Activated naive CD4-positive, alpha-beta T cell treated with anti-CD3 and anti-CD28 coated beads, Interleukin-2, amount 50 U/mL, for 72 hours (primary cell): ENCODE measurements around the gene CDC14A. TPM values are rescaled to one million over a fixed set of nuclear protein-coding genes. Genes with fewer than 3 reads are reported as not detected.

Experiments used
- ATAC-seq, 2 donors: fragments of 150-1000 bp; cut with Tn5 transposase; 2 replicates each; pipeline ENCODE4 v1.10.0; 2021; ENCODE audit warnings: mild to moderate bottlenecking in 2 of 2, moderate library complexity in 2 of 2
- DNase-seq, 2 donors: peaks; one replicate each; pipeline ENCODE4 v3.0.0; 2021 to 2022; ENCODE audit warnings: low spot score in 2 of 2
- H3K27ac Mint-ChIP-seq, 2 donors: one replicate each; pipeline ENCODE4 v1.8.0; 2022; ENCODE audit warnings: mild to moderate bottlenecking in 2 of 2, mixed read lengths in 2 of 2
- H3K36me3 Mint-ChIP-seq, 2 donors: one replicate each; pipeline ENCODE4 v1.8.0; 2022; ENCODE audit warnings: mixed read lengths in 2 of 2
- H3K9me3 Mint-ChIP-seq, 2 donors: one replicate each; pipeline ENCODE4 v1.8.0; 2022; ENCODE audit warnings: mixed read lengths in 2 of 2
- total RNA-seq, 2 donors: library from RNA; stranded (reverse); gene quantifications; one replicate each; pipeline ENCODE4 v1.2.3, GENCODE V29; 2022

The CDC14A gene
- total RNA-seq, 2 donors from 2014 or later = 13.0 to 16.0 TPM

- H3K9me3 Mint-ChIP-seq = peaks cover 8 to 14% of the 10 kb centered on the region in 2 donors
- H3K27ac Mint-ChIP-seq = peak overlapping the region; percentile 80 to 84
- H3K36me3 Mint-ChIP-seq = peaks cover 27 to 36% of the 10 kb centered on the region in 2 donors
- ATAC-seq (peak; percentile 89 to 92), DNase-seq (no peak)
These were observed 25.5 kb downstream of the CDC14A start for GRCh38 chr1:100377590-100378361.

GRCh38 chr1:100378956-100379355 is 26.6 kb downstream of the CDC14A start:
- DNase-seq = no peak
- H3K9me3 Mint-ChIP-seq = peaks cover 8 to 14% of the 10 kb centered on the region in 2 donors
- H3K27ac Mint-ChIP-seq = no peak overlapping the region
- peaks cover 24 to 31% of the 10 kb centered on the region in 2 donors for H3K36me3 Mint-ChIP-seq
- ATAC-seq = peak in 1 of 2 donors; percentile 23

- ATAC-seq (no peak), DNase-seq (no peak)
- peaks cover 12 to 19% of the 10 kb centered on the region in 2 donors for H3K36me3 Mint-ChIP-seq
- peaks cover 0 to 5% of the 10 kb centered on the region in 2 donors for H3K9me3 Mint-ChIP-seq
- H3K27ac Mint-ChIP-seq = no peak overlapping the region
These were observed 28.3 kb downstream of the CDC14A start for GRCh38 chr1:100380635-100381034.

- ATAC-seq (no peak), DNase-seq (no peak)
- peaks cover 0 to 5% of the 10 kb centered on the region in 2 donors for H3K9me3 Mint-ChIP-seq
- H3K27ac Mint-ChIP-seq = no peak overlapping the region
- H3K36me3 Mint-ChIP-seq = peaks cover 12 to 19% of the 10 kb centered on the region in 2 donors
These were observed 30.4 kb downstream of the CDC14A start for GRCh38 chr1:100382657-100383056.

GRCh38 chr1:100383743-100384405 is 31.6 kb downstream of the CDC14A start:
- Mint-ChIP-seq H3K9me3 (peaks cover 0 to 5% of the 10 kb centered on the region in 2 donors), H3K36me3 (peaks cover 12 to 19% of the 10 kb centered on the region in 2 donors), H3K27ac (no peak overlapping the region)
- ATAC-seq (no peak), DNase-seq (no peak)

GRCh38 chr1:100387209-100387608 is 34.9 kb downstream of the CDC14A start:
- DNase-seq = no peak
- no peaks in the 10 kb centered on the region for H3K9me3 Mint-ChIP-seq
- no peak for ATAC-seq
- H3K36me3 Mint-ChIP-seq = no peaks in the 10 kb centered on the region
- H3K27ac Mint-ChIP-seq = peak overlapping the region; percentile 38 to 75

- no peak for ATAC-seq
- no peak for DNase-seq
- no peaks in the 10 kb centered on the region for H3K9me3 Mint-ChIP-seq
These were observed 35.5 kb downstream of the CDC14A start for GRCh38 chr1:100387657-100388350.

GRCh38 chr1:100390531-100390930 is 38.2 kb downstream of the CDC14A start:
- no peaks in the 10 kb centered on the region for H3K9me3 Mint-ChIP-seq
- H3K27ac Mint-ChIP-seq = no peak overlapping the region
- ATAC-seq (peak; percentile 17 to 49), DNase-seq (no peak)
- peaks cover 0 to 7% of the 10 kb centered on the region in 2 donors for H3K36me3 Mint-ChIP-seq

More at GRCh38 chr1:100387657-100388350, 35.5 kb downstream of the CDC14A start:
- Mint-ChIP-seq H3K27ac (peak overlapping the region in 1 of 2 donors; percentile 75), H3K36me3 (peaks cover 0 to under 1% of the 10 kb centered on the region in 2 donors)

GRCh38 chr1:100391675-100392074 is 39.4 kb downstream of the CDC14A start:
- H3K27ac Mint-ChIP-seq = no peak overlapping the region
- H3K36me3 Mint-ChIP-seq = peaks cover 8 to 11% of the 10 kb centered on the region in 2 donors
- DNase-seq = no peak
- ATAC-seq = peak; percentile 35 to 54
- H3K9me3 Mint-ChIP-seq = no peaks in the 10 kb centered on the region

GRCh38 chr1:100392756-100393155 is 40.5 kb downstream of the CDC14A start:
- Mint-ChIP-seq H3K36me3 (peaks cover 8 to 16% of the 10 kb centered on the region in 2 donors), H3K27ac (peak overlapping the region in 1 of 2 donors; percentile 45), H3K9me3 (no peaks in the 10 kb centered on the region)
- ATAC-seq (no peak), DNase-seq (no peak)

GRCh38 chr1:100394285-100394684 is 42.0 kb downstream of the CDC14A start:
- ATAC-seq (peak; percentile 10 to 13), DNase-seq (no peak)
- Mint-ChIP-seq H3K36me3 (peaks cover 8 to 21% of the 10 kb centered on the region in 2 donors), H3K9me3 (no peaks in the 10 kb centered on the region), H3K27ac (peak overlapping the region in 1 of 2 donors; percentile 52)

- Mint-ChIP-seq H3K27ac (peak overlapping the region in 1 of 2 donors; percentile 85), H3K36me3 (peaks cover 8 to 21% of the 10 kb centered on the region in 2 donors)
These were observed 43.6 kb downstream of the CDC14A start for GRCh38 chr1:100395913-100396312.

GRCh38 chr1:100396651-100397050 is 44.3 kb downstream of the CDC14A start:
- ATAC-seq = peak; percentile 23 to 48
- DNase-seq = no peak
- peak overlapping the region; percentile 58 to 85 for H3K27ac Mint-ChIP-seq
- peaks cover 8 to 21% of the 10 kb centered on the region in 2 donors for H3K36me3 Mint-ChIP-seq
- no peaks in the 10 kb centered on the region for H3K9me3 Mint-ChIP-seq

More at GRCh38 chr1:100395913-100396312, 43.6 kb downstream of the CDC14A start:
- DNase-seq (no peak), ATAC-seq (no peak)
- no peaks in the 10 kb centered on the region for H3K9me3 Mint-ChIP-seq

GRCh38 chr1:100397681-100398080 is 45.4 kb downstream of the CDC14A start:
- ATAC-seq = peak; percentile 65 to 72

GRCh38 chr1:100398648-100399047 is 46.3 kb downstream of the CDC14A start:
- Mint-ChIP-seq H3K9me3 (no peaks in the 10 kb centered on the region), H3K27ac (peak overlapping the region; percentile 24 to 85), H3K36me3 (peaks cover 8 to 14% of the 10 kb centered on the region in 2 donors)
- no peak for ATAC-seq
- no peak for DNase-seq

More at GRCh38 chr1:100397681-100398080, 45.4 kb downstream of the CDC14A start:
- Mint-ChIP-seq H3K36me3 (peaks cover 8 to 21% of the 10 kb centered on the region in 2 donors), H3K9me3 (no peaks in the 10 kb centered on the region), H3K27ac (peak overlapping the region; percentile 13 to 85)
- no peak for DNase-seq

- H3K27ac Mint-ChIP-seq = peak overlapping the region; percentile 83 to 89
- DNase-seq (no peak), ATAC-seq (peak; percentile 46 to 55)
- H3K9me3 Mint-ChIP-seq = no peaks in the 10 kb centered on the region
- H3K36me3 Mint-ChIP-seq = peaks cover 8 to 14% of the 10 kb centered on the region in 2 donors
These were observed 48.1 kb downstream of the CDC14A start for GRCh38 chr1:100400404-100400803.
